Endometrial microvascular endothelial cells (primary cell): Measurements from ENCODE around the gene SOCS3. TPM values are rescaled to one million over a fixed set of nuclear protein-coding genes. Genes with fewer than 3 reads are reported as not detected.

Experiments
- in situ Hi-C: cut with HindIII; loops from 2 replicates; pipeline ENCODE4 v1.10.0; 2017; ENCODE audit warnings: low sequenced_read_pairs, low pct_unique_long_range_greater_than_20kb; ENCODE audit errors: inconsistent ontology term
- total RNA-seq: library from RNA; depleted of rRNA; stranded (reverse); fragments of >200 nt; gene quantifications from one replicate; pipeline ENCODE4 v1.2.3, GENCODE V29; 2015; ENCODE audit errors: inconsistent ontology term

Gene SOCS3
- total RNA-seq, 1 donor from 2014 or later = 32.7 TPM

DNA sequence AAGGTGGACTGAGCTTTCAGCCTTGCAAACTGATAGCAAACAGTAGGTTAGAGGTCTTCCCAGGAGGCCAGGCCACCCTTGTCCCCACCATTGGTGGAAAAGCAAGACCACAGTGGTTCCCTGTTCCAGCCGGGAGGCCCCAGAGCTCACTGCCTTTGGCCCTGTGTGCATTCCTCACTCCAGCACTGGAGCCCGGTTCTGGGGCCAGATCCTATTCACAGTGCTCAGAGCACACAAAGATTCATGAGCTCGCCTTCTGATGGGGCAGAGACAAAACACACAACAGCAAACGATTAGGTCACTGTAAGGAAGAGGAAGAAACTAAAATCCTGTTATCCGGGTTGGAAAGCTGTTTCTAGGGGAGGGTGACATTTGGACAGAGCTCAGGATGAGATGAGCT lies 13.0 kb upstream of the SOCS3 start:
- in situ Hi-C loops = no loop called here

DNA sequence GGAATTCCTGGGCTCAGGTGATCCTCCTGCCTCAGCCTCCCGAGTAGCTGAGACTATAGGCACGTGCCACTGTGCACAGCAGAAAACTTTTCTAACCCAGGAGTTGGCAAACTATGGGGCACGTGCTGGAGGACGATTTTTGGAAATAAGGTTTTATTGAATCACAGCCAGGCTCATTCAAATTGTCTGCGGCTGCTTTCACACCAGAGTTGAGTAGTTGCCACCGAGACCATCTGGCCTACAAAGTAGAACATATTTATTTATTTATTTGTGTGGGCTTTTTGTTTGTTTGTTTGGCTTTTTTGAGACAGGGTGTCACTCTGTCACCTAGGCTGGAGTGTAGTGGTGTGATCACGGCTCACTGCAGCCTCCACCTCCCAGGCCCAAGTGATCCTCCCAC lies 11.2 kb upstream of the SOCS3 start:
- in situ Hi-C loops = no loop called here

DNA sequence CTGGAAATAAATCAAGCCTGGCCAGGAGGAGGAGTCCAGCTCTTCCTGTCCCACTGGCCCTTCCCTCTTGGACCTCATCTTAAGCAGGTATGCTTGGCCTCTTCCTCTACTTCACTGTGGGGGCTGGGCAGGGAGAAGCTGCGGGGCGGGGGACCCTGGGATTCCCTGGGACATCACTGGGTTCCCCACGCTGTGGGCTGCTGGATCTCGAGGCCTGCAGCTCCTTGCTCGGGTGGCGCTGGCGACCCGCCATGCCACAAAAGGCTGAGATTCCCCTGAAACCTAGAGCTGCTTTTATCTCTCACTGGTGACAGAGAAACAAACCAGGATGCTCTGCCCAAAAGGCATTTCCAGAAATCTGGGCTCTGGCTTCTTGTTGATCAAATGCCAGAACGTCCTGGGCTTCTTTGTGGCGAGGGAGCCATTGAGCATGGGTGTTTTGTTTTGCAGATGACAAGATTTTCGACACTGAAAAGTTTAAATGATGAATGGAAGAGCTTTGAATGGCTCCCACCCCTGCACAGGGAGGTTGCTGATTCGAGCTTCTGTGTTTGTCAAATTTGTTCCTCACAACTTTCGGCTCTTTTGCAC lies 10.0 kb upstream of the SOCS3 start:
- in situ Hi-C loops = no loop called here

DNA sequence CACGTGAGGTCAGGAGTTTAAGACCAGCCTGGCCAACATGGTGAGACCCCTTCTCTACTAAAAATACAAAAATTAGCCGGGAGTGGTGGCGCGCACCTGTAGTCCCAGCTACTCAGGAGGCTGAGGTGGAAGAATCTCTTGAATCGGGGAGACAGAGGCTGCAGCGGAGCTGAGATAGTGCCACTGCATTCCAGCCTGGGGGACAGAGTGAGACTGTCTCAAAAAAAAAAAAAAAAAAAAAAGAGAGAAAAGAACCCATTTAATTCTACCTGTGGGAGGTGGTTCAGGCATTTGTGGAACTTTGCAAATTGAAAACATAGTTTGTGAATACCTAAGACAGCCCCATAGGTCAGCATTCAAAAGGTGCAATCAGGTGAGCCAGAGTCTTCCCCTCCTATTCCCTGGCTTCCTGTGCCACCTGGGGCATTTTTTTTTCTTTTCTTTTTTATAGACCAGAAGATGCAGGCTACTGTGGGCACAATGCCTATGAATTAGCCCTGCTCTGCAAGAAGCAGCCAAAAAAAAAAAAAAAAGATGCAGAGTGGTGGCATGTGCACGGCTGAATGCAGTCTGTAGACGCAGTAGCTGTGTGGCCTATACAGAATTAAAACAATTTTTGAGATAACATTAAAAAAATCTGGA lies 9.1 kb upstream of the SOCS3 start:
- in situ Hi-C loops = no loop called here

DNA sequence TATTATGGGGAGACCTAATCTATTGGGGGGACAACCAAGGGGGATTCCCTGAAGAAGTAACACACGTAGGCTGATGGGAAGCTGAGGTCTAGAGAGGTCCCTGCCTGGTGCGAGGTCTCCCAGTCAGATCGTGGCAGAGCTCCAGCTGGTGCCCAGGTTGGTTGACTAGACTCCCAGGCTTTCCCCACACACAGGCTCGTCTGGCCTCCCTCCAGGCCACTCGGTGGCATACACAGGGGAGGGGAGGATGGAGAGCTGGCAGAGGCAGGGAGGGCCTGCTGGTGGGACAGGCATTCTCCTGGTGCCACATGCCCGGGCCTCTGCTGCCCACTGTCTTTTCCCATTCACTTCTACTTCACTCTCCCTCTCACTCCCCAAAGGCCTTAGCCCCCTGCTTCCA lies 8.5 kb upstream of the SOCS3 start:
- in situ Hi-C loops = no loop called here

- in situ Hi-C loops = no loop called here
Observed at GRCh38 chr17:78367193-78367592, 7.3 kb upstream of the SOCS3 start.

DNA sequence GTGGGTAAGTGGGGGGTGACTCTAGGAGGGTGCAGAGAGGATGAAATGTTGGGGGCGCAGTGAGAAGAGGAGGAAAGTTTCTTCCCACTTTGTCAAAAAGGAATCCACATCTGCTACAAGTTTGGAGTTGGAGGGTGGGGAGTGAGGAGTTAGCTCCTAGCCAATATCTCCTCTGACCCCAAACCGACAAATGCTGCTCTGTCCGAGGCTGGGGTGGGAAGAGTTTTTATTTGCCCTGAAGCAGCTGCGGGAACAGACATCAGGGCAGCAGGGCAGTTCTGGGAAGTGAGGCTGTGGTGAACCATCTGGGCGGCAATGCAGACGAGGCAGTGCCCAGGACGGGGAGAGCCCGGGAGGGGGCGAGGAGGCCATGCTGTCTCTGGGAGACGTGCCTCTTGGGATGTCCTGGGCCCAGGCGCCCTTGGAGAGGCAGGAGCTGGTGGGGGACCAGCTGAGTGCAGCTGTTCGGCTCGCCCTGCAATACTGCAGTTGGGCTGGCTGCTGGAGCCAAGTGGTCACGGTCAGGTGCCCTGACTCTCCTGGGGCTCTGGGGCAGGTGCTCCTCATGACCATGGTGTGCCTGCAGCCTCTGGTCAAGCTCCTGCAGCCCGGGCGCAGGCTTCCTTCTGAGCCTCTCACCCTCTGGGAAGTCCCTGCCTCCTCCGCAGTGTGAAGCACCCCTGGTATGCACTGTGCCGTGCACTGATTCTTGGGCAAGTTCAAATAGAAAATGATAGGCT lies 6.4 kb upstream of the SOCS3 start:
- in situ Hi-C loops = no loop called here

DNA sequence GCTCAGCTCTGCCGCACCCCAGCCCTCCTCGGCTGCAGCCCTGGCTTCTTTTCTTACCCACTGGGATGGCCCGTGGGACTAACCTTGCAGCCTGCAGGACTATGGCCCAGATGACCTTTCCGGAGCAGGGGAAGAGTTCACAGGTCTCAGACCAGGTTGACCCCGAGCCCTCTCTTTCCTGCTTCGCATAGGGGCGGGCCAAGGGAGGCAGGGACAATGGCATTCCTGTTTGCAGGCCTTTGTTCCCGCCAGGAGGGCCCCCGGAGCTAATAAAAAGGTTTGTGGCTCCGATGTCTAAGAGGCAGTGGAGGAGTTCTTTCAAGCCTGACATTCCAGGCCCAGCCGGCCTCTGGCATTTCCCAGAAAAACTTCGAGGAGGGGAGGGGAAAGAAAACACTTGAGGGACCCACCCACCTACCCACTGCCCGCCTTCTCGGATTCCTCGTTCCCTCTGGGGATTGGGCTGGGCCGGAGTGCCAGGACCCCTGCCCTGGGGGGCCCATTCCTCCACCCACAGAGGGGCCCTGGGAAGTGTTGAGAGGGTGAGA lies 5.8 kb upstream of the SOCS3 start:
- in situ Hi-C loops = no loop called here

GRCh38 chr17:78364436-78365281 lies 4.8 kb upstream of the SOCS3 start:
- in situ Hi-C loops = no loop called here

DNA sequence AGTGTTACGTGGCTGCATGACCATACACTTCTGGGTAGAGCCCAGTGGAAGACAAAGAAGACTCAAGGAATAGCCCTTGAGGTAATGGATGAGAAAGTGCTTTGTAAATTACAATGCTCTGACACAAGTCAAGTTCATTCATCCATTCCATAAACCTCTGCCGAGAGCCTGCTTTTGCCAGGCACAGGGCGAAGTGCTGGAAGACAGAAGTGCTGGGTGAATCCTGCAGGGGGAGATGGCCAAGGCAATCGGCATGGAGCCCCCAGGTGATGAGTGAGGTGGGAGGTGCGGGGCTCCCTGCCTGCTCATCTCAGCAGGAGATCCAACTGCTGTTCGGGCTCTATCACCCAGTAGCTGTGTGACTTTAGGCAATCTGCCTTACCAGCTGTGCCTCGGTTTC lies 2.8 kb upstream of the SOCS3 start:
- in situ Hi-C loops = no loop called here

DNA sequence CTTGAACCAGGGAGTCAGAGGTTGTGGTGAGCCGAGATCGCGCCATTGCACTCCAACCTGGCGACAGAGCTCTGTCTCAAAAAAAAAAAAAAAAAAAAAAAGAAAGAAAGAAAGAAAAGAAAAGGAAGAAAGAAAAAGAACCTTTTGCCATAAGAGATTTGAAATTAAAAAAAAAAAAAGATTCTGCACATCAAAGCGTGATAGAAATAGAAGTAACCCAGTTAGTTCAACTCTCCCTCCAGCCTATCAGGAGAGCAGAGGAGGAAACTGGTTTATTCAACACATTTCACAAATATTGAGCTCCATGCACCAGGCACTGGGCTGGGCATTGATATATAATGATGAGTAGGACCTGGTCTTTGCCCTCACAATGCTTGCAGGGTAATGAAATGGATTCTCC lies 2.4 kb upstream of the SOCS3 start:
- in situ Hi-C loops = no loop called here

GRCh38 chr17:78361225-78361701 lies 1.4 kb upstream of the SOCS3 start:
- in situ Hi-C loops = no loop called here

- in situ Hi-C loops = no loop called here
Observed at GRCh38 chr17:78360371-78361224, 721 bp upstream of the SOCS3 start.

DNA sequence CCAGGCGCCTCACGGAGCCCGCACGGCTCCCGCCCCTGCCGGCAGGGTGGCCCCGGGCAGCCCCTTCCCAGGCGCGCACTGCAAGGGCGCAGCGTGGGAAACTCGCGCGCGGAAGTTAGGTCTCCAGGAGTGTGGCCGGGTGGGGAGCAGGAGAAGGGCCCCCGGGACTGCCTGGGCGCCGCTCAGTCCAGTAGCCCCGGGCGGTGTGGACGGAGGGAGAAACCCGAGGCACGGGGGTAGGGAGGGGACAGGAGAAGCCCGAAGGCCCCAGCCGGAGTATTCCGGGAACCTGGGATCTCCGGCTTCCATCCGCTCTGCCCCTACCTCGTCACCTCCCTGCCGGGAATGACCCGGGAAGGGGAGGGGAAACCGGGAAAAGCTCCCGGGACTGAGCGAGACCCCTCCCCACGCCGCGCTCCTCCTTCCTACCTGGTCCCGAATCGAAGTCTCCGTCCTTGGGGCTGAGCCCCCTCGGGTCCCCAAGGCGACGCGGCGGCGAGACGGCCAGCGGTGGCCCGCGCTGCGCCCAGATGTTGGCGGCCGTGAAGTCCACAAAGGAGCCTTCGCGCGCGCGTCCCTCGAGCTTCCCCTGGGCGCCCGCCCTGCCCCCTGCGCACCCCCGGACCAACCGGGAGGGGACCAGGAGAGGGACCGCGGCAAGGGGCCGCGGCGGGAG lies 418 bp downstream of the SOCS3 start:
- in situ Hi-C loops = no loop called here

DNA sequence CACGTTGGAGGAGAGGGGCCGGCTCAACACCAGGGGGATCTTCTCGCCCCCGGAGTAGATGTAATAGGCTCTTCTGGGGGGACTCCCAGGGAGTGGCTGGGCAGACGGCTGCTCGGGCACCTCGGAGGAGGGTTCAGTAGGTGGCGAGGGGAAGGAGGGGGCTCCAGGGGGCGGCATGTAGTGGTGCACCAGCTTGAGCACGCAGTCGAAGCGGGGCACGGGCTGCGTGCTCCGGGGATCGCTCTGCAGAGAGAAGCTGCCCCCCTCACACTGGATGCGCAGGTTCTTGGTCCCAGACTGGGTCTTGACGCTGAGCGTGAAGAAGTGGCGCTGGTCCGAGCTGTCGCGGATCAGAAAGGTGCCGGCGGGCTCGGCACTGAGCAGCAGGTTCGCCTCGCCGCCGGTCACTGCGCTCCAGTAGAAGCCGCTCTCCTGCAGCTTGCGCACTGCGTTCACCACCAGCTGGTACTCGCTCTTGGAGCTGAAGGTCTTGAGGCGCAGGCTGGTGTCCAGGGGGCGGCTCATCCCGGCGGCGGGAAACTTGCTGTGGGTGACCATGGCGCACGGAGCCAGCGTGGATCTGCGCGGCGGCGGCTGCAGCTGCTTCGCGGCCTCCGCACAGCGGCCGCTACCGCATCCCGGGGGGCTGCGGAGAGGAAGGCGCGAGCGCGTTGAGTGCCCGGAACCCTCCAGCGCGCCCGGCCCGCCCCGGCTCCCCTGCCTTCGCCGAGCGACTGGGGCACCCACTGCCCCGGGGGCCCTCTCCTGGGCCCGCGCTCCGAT lies 1.1 kb downstream of the SOCS3 start:
- in situ Hi-C loops = no loop called here

DNA sequence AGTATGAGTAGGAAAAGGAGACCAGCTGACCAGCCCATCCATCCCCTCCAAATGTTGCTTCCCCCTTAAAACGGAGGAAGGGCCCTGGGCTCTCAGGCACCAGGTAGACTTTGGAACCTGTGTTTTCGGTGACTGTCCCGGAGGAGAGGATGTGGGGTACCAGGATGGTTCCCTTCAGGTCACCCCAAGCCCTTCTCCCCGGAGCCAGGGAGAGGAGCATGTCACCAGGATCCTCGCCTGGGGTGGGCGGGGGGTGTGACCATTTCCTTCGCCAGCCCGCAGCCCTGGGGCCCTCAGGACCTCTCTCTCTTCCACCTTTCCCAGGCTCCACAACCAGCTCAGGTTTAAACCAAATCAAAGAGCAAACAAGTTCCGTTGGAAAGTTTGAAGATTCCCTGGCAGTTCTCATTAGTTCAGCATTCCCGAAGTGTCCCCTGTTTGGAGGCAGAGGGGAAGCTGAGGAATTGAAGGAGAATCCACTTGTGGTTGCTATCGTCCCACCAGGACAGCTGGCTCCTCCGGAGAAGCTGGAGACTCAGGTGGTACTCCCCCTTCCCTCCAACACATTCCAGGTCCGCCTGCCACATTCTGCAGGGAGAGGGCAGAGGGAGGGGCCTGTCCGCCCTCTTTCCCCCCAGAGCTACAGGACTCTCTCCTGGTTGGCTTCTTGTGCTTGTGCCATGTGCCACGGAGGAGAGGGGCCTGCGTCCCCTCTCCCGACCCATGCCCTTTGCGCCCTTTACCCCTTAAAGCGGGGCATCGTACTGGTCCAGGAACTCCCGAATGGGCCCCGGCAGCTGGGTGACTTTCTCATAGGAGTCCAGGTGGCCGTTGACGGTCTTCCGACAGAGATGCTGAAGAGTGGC lies 2.0 kb downstream of the SOCS3 start:
- in situ Hi-C loops = no loop called here
